Trophoblast cell (in vitro differentiated cells and primary cell): ENCODE data around the gene MAP2K5.

Experiments
- DNase-seq, 2 donors: peaks; one replicate each; pipeline ENCODE4 v3.0.0-alpha.2; 2016
- H2AFZ ChIP-seq: 2 replicates; pipeline ENCODE4 v1.6.1; 2013; ENCODE audit warnings: low read length, moderate library complexity, mild to moderate bottlenecking; ENCODE audit not compliant: insufficient read depth, poor library complexity
- H2AK5ac ChIP-seq: 2 replicates; pipeline ENCODE4 v1.6.1; 2013; ENCODE audit warnings: mild to moderate bottlenecking, low read length
- H2BK120ac ChIP-seq: 2 replicates; pipeline ENCODE4 v1.6.1; 2013; ENCODE audit warnings: low read length, mild to moderate bottlenecking, moderate library complexity; ENCODE audit not compliant: insufficient read depth, poor library complexity
- H2BK12ac ChIP-seq: 2 replicates; pipeline ENCODE4 v1.6.1; 2013; ENCODE audit warnings: mild to moderate bottlenecking, low read length, moderate library complexity
- H2BK5ac ChIP-seq: 2 replicates; pipeline ENCODE4 v1.6.1; 2013; ENCODE audit warnings: low read length, low read depth, moderate library complexity, mild to moderate bottlenecking; ENCODE audit not compliant: poor library complexity
- H3K14ac ChIP-seq: 2 replicates; pipeline ENCODE4 v1.6.1; 2013; ENCODE audit warnings: mild to moderate bottlenecking, low read length
- H3K18ac ChIP-seq: 2 replicates; pipeline ENCODE4 v1.6.1; 2013; ENCODE audit warnings: mild to moderate bottlenecking, low read length
- H3K23ac ChIP-seq: 2 replicates; pipeline ENCODE4 v1.6.1; 2013; ENCODE audit warnings: low read length
- H3K27ac ChIP-seq: 2 replicates; pipeline ENCODE4 v1.5.1; 2013; ENCODE audit warnings: low read depth, mild to moderate bottlenecking, inconsistent platforms, low read length, moderate library complexity
- H3K27me3 ChIP-seq: 2 replicates; pipeline ENCODE4 v1.6.1; 2013; ENCODE audit warnings: inconsistent platforms, mild to moderate bottlenecking, low read length, moderate library complexity; ENCODE audit not compliant: insufficient read depth
- H3K36me3 ChIP-seq, 2 experiments: 1 replicate in 1 of 2; 2 replicates in 1 of 2; pipeline ENCODE4 v1.6.1; 2013; ENCODE audit warnings: low read length in 2 of 2, mild to moderate bottlenecking in 2 of 2, moderate library complexity in 1 of 2; ENCODE audit not compliant: insufficient read depth in 2 of 2, control insufficient read depth in 1 of 2
- H3K4ac ChIP-seq: 2 replicates; pipeline ENCODE4 v1.6.1; 2013; ENCODE audit warnings: low read depth, mild to moderate bottlenecking, low read length, moderate library complexity
- H3K4me1 ChIP-seq, 2 experiments: 1 replicate in 1 of 2; 2 replicates in 1 of 2; pipeline ENCODE4 v1.6.1; 2013; ENCODE audit warnings: low read length in 2 of 2, mild to moderate bottlenecking in 2 of 2, moderate library complexity in 1 of 2; ENCODE audit not compliant: insufficient read depth in 2 of 2, control insufficient read depth in 1 of 2
- H3K4me2 ChIP-seq: 2 replicates; pipeline ENCODE4 v1.6.1; 2013; ENCODE audit warnings: inconsistent platforms, mild to moderate bottlenecking, low read length, moderate library complexity
- H3K4me3 ChIP-seq: 2 replicates; pipeline ENCODE4 v1.5.1; 2013; ENCODE audit warnings: mild to moderate bottlenecking, low read depth, low read length, inconsistent platforms
- H3K79me1 ChIP-seq: one replicate; pipeline ENCODE4 v1.6.1; 2013; ENCODE audit warnings: low read length
- H3K79me2 ChIP-seq: 2 replicates; pipeline ENCODE4 v1.6.1; 2013; ENCODE audit warnings: low read length, mild to moderate bottlenecking; ENCODE audit not compliant: control insufficient read depth, insufficient read depth, poor library complexity
- H3K9ac ChIP-seq: 2 replicates; pipeline ENCODE4 v1.6.1; 2013; ENCODE audit warnings: mild to moderate bottlenecking, low read length
- H3K9me3 ChIP-seq: 2 replicates; pipeline ENCODE4 v1.6.1; 2013; ENCODE audit warnings: low read depth, mild to moderate bottlenecking, control low read depth, inconsistent platforms, low read length; ENCODE audit not compliant: insufficient read depth
- H4K12ac ChIP-seq: 2 replicates; pipeline ENCODE4 v1.6.1; 2013; ENCODE audit warnings: low read depth, mild to moderate bottlenecking, low read length, moderate library complexity
- H4K8ac ChIP-seq: 2 replicates; pipeline ENCODE4 v1.6.1; 2013; ENCODE audit warnings: low read depth, mild to moderate bottlenecking, low read length, moderate library complexity
- H4K91ac ChIP-seq: one replicate; pipeline ENCODE4 v1.6.1; 2013; ENCODE audit warnings: low read depth, mild to moderate bottlenecking, low read length, moderate library complexity
- WGBS: extraction: QIAGEN DNeasy Blood & Tissue Kit; methylation state at CpG from one replicate; pipeline ENCODE4 v1.1.7; 2013; ENCODE audit warnings: missing lambda C conversion rate; ENCODE audit not compliant: insufficient read length, insufficient coverage; ENCODE audit errors: extremely low coverage; 5-methylcytosine and 5-hydroxymethylcytosine counted together

Gene MAP2K5

DNA sequence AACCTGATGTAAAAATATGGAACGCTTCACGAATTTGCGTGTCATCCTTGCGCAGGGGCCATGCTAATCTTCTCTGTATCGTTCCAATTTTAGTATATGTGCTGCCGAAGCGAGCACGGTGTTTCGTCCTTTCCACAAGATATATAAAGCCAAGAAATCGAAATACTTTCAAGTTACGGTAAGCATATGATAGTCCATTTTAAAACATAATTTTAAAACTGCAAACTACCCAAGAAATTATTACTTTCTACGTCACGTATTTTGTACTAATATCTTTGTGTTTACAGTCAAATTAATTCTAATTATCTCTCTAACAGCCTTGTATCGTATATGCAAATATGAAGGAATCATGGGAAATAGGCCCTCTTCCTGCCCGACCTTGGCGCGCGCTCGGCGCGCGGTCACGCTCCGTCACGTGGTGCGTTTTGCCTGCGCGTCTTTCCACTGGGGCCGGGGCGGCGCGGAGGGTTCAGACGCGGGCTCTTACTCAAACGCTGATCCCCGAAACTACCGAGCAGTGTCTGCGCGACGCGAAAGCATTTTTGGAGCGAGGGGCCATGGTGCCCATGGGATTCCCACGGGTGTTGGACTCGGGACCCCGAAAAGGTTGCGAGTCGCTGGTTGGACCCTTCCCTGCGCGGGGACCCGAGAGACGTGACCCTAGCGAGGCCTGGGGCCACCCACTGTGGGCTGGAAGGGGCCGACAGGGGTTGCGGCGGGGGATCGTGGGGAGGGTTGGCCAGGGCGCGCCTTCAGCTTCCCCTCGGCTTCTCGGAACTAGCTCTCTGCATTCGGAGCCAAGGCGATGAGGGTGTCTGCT lies 297.6 kb downstream of the MAP2K5 start, which contains the start of gene RNU6-1:
RNU6-1 (minus strand) TSS at position 117 of the 820 bp plus-strand sequence.
- H3K27me3 ChIP-seq, result peaks cover 10% of the 10 kb centered on the region
- H3K9ac ChIP-seq, result peak within 1 kb of the TSS; percentile 99
- peak within 1 kb of the TSS; percentile 76 for H3K27ac ChIP-seq
- H2AK5ac ChIP-seq, result no peak within 1 kb of the TSS
- DNase-seq, result peak; percentile 81 to 94
- H2BK120ac ChIP-seq, result peak within 1 kb of the TSS; percentile 29
- H4K91ac ChIP-seq, result peak within 1 kb of the TSS; percentile 81
- H3K79me2 ChIP-seq, result peaks cover 4% of the 10 kb centered on the region
- peak within 1 kb of the TSS; percentile 60 for H4K8ac ChIP-seq
- WGBS, result no CpG with 5 or more reads among the region's 62 CpGs
- H2BK12ac ChIP-seq, result peak within 1 kb of the TSS; percentile 55
- H2AFZ ChIP-seq, result peak within 1 kb of the TSS; percentile 64
- H3K4me3 ChIP-seq, result peak within 1 kb of the TSS; percentile 96
- peaks cover 12% of the 10 kb centered on the region for H3K79me1 ChIP-seq
- H4K12ac ChIP-seq, result peak within 1 kb of the TSS; percentile 13
- peak within 1 kb of the TSS; percentile 37 for H2BK5ac ChIP-seq
- peak within 1 kb of the TSS; percentile 86 for H3K14ac ChIP-seq
- H3K4ac ChIP-seq, result peak within 1 kb of the TSS; percentile 53
- no peaks in the 10 kb centered on the region for H3K36me3 ChIP-seq
- no peak within 1 kb of the TSS for H3K23ac ChIP-seq
- H3K4me1 ChIP-seq, result peaks cover 16 to 27% of the 10 kb centered on the region in 2 experiments
- H3K4me2 ChIP-seq, result peak within 1 kb of the TSS; percentile 73
- H3K18ac ChIP-seq, result peak within 1 kb of the TSS; percentile 77
- no peaks in the 10 kb centered on the region for H3K9me3 ChIP-seq

GRCh38 chr15:67840749-67841512 lies 298.4 kb downstream of the MAP2K5 start:
- peaks cover 18 to 28% of the 10 kb centered on the region in 2 experiments for H3K4me1 ChIP-seq
- H3K14ac ChIP-seq, result peak overlapping the region; percentile 86
- peak overlapping the region; percentile 64 for H2AFZ ChIP-seq
- peaks cover 14% of the 10 kb centered on the region for H3K79me1 ChIP-seq
- peak overlapping the region; percentile 96 for H3K4me3 ChIP-seq
- peak overlapping the region; percentile 81 for H4K91ac ChIP-seq
- H3K23ac ChIP-seq, result no peak overlapping the region
- peak overlapping the region; percentile 75 for H2AK5ac ChIP-seq
- WGBS, result no CpG with 5 or more reads among the region's 17 CpGs
- peak overlapping the region; percentile 60 for H4K8ac ChIP-seq
- peak overlapping the region; percentile 29 for H2BK120ac ChIP-seq
- peaks cover 2% of the 10 kb centered on the region for H3K27me3 ChIP-seq
- H3K18ac ChIP-seq, result peak overlapping the region; percentile 77
- peak in 1 of 2 donors; percentile 65 for DNase-seq
- H3K4ac ChIP-seq, result no peak overlapping the region
- peaks cover 4% of the 10 kb centered on the region for H3K79me2 ChIP-seq
- no peak overlapping the region for H4K12ac ChIP-seq
- H3K36me3 ChIP-seq, result no peaks in the 10 kb centered on the region
- H3K9me3 ChIP-seq, result no peaks in the 10 kb centered on the region
- peak overlapping the region; percentile 76 for H3K27ac ChIP-seq
- H2BK12ac ChIP-seq, result no peak overlapping the region
- H3K4me2 ChIP-seq, result peak overlapping the region; percentile 73
- peak overlapping the region; percentile 99 for H3K9ac ChIP-seq
- peak overlapping the region; percentile 37 for H2BK5ac ChIP-seq

GRCh38 chr15:67841513-67841762 lies 298.9 kb downstream of the MAP2K5 start:
- no peak overlapping the region for H3K9ac ChIP-seq
- no peak overlapping the region for H4K12ac ChIP-seq
- H2BK120ac ChIP-seq, result no peak overlapping the region
- H3K4me2 ChIP-seq, result no peak overlapping the region
- no peak overlapping the region for H3K14ac ChIP-seq
- H2AFZ ChIP-seq, result no peak overlapping the region
- H3K4me3 ChIP-seq, result no peak overlapping the region
- H3K4me1 ChIP-seq, result peaks cover 18 to 27% of the 10 kb centered on the region in 2 experiments
- DNase-seq, result no peak
- no peaks in the 10 kb centered on the region for H3K36me3 ChIP-seq
- H3K79me1 ChIP-seq, result peaks cover 14% of the 10 kb centered on the region
- WGBS, result no CpG with 5 or more reads among the region's 4 CpGs
- H3K27ac ChIP-seq, result no peak overlapping the region
- H3K4ac ChIP-seq, result no peak overlapping the region
- H2BK12ac ChIP-seq, result no peak overlapping the region
- no peaks in the 10 kb centered on the region for H3K27me3 ChIP-seq
- H4K91ac ChIP-seq, result no peak overlapping the region
- H3K18ac ChIP-seq, result no peak overlapping the region
- no peak overlapping the region for H2BK5ac ChIP-seq
- H2AK5ac ChIP-seq, result peak overlapping the region; percentile 75
- no peak overlapping the region for H4K8ac ChIP-seq
- H3K79me2 ChIP-seq, result peaks cover 4% of the 10 kb centered on the region
- no peaks in the 10 kb centered on the region for H3K9me3 ChIP-seq
- H3K23ac ChIP-seq, result no peak overlapping the region

GRCh38 chr15:67843092-67843501 lies 300.6 kb downstream of the MAP2K5 start:
- H2BK12ac ChIP-seq, result peak overlapping the region; percentile 39
- H2AK5ac ChIP-seq, result peak overlapping the region; percentile 11
- no peaks in the 10 kb centered on the region for H3K9me3 ChIP-seq
- peak overlapping the region; percentile 30 for H4K8ac ChIP-seq
- H3K23ac ChIP-seq, result no peak overlapping the region
- peak overlapping the region; percentile 4 for H3K27ac ChIP-seq
- peak overlapping the region; percentile 41 for H3K14ac ChIP-seq
- no peak overlapping the region for H3K18ac ChIP-seq
- peaks cover 14% of the 10 kb centered on the region for H3K79me1 ChIP-seq
- no peak for DNase-seq
- H3K4me2 ChIP-seq, result no peak overlapping the region
- H2BK120ac ChIP-seq, result peak overlapping the region; percentile 45
- H4K91ac ChIP-seq, result peak overlapping the region; percentile 45
- H3K27me3 ChIP-seq, result no peaks in the 10 kb centered on the region
- WGBS, result no CpG with 5 or more reads among the region's 7 CpGs
- peaks cover 18 to 27% of the 10 kb centered on the region in 2 experiments for H3K4me1 ChIP-seq
- H3K4ac ChIP-seq, result no peak overlapping the region
- H3K79me2 ChIP-seq, result peaks cover 4% of the 10 kb centered on the region
- H3K4me3 ChIP-seq, result no peak overlapping the region
- H4K12ac ChIP-seq, result no peak overlapping the region
- H3K9ac ChIP-seq, result no peak overlapping the region
- no peaks in the 10 kb centered on the region for H3K36me3 ChIP-seq
- no peak overlapping the region for H2AFZ ChIP-seq
- H2BK5ac ChIP-seq, result peak overlapping the region; percentile 19
